ENCODE data around the gene TLE4. TPM values are rescaled to one million over a fixed set of nuclear protein-coding genes. Genes with fewer than 3 reads are reported as not detected.
"Not testable (repeated sequence)": the region's sequence is repeated elsewhere in the genome, so short reads cannot be mapped to it uniquely, and the experiment has no call there.

TLE4 gene
- total and polyA plus RNA-seq, 12 donors, result 4.2 to 17.3 (median 11.0) TPM

GRCh38 chr9:79651251-79651795, 79.6 kb downstream of the TLE4 start:
- 88 to 90% methylated on average over 10 of the region's 10 CpGs for WGBS, 2 donors
- peaks cover 0 to 39% (median 0%) of the 10 kb centered on the region in 9 donors for H3K36me3 ChIP-seq
- peak in 1 of 8 donors; percentile 49 for ATAC-seq
- peak overlapping the region in 1 of 10 donors; percentile 23 for H3K27ac ChIP-seq
- intact Hi-C loops (cut with DNase I), result loop anchor here in 1 of 10 donors (10.0 kb wide), 1 partner anchor 77 kb away; the partner anchor contains the start of gene TLE4
- no peak for DNase-seq
- no peaks in the 10 kb centered on the region for H3K27me3 ChIP-seq
- H3K4me3 ChIP-seq, result no peak overlapping the region
- no peak for TF ChIP-seq CTCF (IDR thresholded peaks at IDR 0.05)
- H3K4me1 ChIP-seq, result peaks cover 0 to 8% (median 0%) of the 10 kb centered on the region in 9 donors
- H3K9me3 ChIP-seq, result no peaks in the 10 kb centered on the region

GRCh38 chr9:79652598-79652997, 80.8 kb downstream of the TLE4 start:
- 91% methylated on average over 3 of the region's 3 CpGs for WGBS, 2 donors
- no peak overlapping the region for H3K4me3 ChIP-seq
- intact Hi-C loops (cut with DNase I), result loop anchor here in 1 of 10 donors (10.0 kb wide), 1 partner anchor 78 kb away; the partner anchor contains the start of gene TLE4
- peaks cover 0 to 51% (median 0%) of the 10 kb centered on the region in 9 donors for H3K36me3 ChIP-seq
- no peaks in the 10 kb centered on the region for H3K9me3 ChIP-seq
- no peak for TF ChIP-seq CTCF (IDR thresholded peaks at IDR 0.05)
- H3K4me1 ChIP-seq, result peaks cover 0 to 8% (median 0%) of the 10 kb centered on the region in 9 donors
- ATAC-seq, result no peak
- no peaks in the 10 kb centered on the region for H3K27me3 ChIP-seq
- no peak for DNase-seq
- no peak overlapping the region for H3K27ac ChIP-seq

- H3K27me3 ChIP-seq, DNase-seq, ATAC-seq, H3K27ac ChIP-seq, H3K4me1 ChIP-seq, H3K4me3 ChIP-seq, H3K9me3 ChIP-seq: not testable (repeated sequence)
- intact Hi-C loops (cut with DNase I), result loop anchor here in 1 of 10 donors (10.0 kb wide), 1 partner anchor 80 kb away; the partner anchor contains the start of gene TLE4
- 99% methylated on average over 13 of the region's 13 CpGs for WGBS, 2 donors
- peaks cover 0 to 51% (median 0%) of the 10 kb centered on the region in 9 donors for H3K36me3 ChIP-seq
These were observed 83.0 kb downstream of the TLE4 start for GRCh38 chr9:79654591-79655382.

- intact Hi-C loops (cut with DNase I), result loop anchor here in 1 of 10 donors (10.0 kb wide), 1 partner anchor 81 kb away; the partner anchor contains the start of gene TLE4
- no peaks in the 10 kb centered on the region for H3K27me3 ChIP-seq
- H3K4me1 ChIP-seq, result peaks cover 0 to 8% (median 0%) of the 10 kb centered on the region in 9 donors
- H3K4me3 ChIP-seq, result no peak overlapping the region
- no peak overlapping the region for H3K27ac ChIP-seq
- no peaks in the 10 kb centered on the region for H3K9me3 ChIP-seq
- ATAC-seq, result no peak
- no peak for DNase-seq
- no peak for TF ChIP-seq CTCF (IDR thresholded peaks at IDR 0.05)
- H3K36me3 ChIP-seq, result peaks cover 0 to 51% (median 0%) of the 10 kb centered on the region in 9 donors
These were observed 83.8 kb downstream of the TLE4 start for GRCh38 chr9:79655551-79655950.
